Stimulated activated naive CD8-positive, alpha-beta T cell treated with anti-CD3 and anti-CD28 coated beads, Interleukin-15, Interleukin-2, amounts not matched to agents 100 ng/mL and 50 ng/mL, for 24 hours (primary cell): ENCODE results near the gene MST1.
"Not testable (repeated sequence)": the region's sequence is repeated elsewhere in the genome, so short reads cannot be mapped to it uniquely, and the experiment has no call there.

Experiments used
- H3K27ac Mint-ChIP-seq: one replicate; pipeline ENCODE4 v1.8.0; 2021; ENCODE audit warnings: mild to moderate bottlenecking, mixed read lengths
- H3K27me3 Mint-ChIP-seq: one replicate; pipeline ENCODE4 v1.8.0; 2021; ENCODE audit warnings: mixed read lengths
- H3K36me3 Mint-ChIP-seq: one replicate; pipeline ENCODE4 v1.8.0; 2021; ENCODE audit warnings: low read depth, mixed read lengths
- H3K4me1 Mint-ChIP-seq: one replicate; pipeline ENCODE4 v1.8.0; 2021; ENCODE audit warnings: low read depth, mixed read lengths
- H3K4me3 Mint-ChIP-seq: one replicate; pipeline ENCODE4 v1.8.0; 2021; ENCODE audit warnings: mild to moderate bottlenecking, mixed read lengths
- H3K9me3 Mint-ChIP-seq: one replicate; pipeline ENCODE4 v1.8.0; 2021; ENCODE audit warnings: mixed read lengths

MST1 gene

DNA sequence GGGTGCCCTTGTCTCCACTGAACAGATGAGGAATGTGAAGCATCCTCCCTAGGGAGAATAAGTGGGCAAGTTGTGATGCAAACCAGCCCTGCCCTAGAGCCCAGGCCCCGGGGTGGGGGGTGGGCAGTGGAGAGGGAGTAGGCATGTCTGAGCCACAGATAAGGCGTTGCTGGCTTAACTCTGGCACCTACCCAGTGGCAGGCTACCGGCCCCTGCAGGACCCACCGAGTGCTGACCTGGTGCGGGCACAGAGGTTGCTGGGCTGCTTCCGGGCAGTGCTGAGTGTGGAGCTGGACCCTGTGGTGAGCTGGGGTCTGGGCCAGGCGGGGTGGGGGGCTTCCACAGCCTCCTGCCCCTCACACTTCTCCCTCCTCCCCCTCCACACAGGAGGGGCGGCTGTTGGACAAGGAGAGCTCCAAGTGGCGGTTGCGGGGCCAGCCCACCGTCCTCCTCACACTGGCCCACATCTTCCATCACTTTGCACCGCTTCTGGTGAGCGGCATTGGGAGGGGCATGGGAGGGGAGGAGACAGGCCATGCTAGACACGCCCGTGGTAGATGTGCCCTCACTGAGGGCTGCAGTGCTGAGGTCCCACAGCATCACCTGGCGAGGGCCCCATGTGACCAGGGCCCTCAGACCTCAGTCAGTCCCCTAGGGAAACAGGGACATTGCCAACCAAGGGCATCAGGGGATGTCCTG lies 10.2 kb upstream of the MST1 start:
- H3K36me3 Mint-ChIP-seq, result peaks cover 3% of the 10 kb centered on the region
- no peaks in the 10 kb centered on the region for H3K27me3 Mint-ChIP-seq
- H3K9me3 Mint-ChIP-seq, result no peaks in the 10 kb centered on the region
- H3K4me3 Mint-ChIP-seq, result no peak overlapping the region
- no peaks in the 10 kb centered on the region for H3K4me1 Mint-ChIP-seq
- H3K27ac Mint-ChIP-seq, result no peak overlapping the region

- not testable (repeated sequence) for H3K27ac Mint-ChIP-seq, H3K27me3 Mint-ChIP-seq, H3K36me3 Mint-ChIP-seq
Observed at GRCh38 chr3:49695350-49696015, 6.2 kb upstream of the MST1 start.

GRCh38 chr3:49694409-49695070 lies 5.3 kb upstream of the MST1 start:
- H3K36me3 Mint-ChIP-seq, H3K4me3 Mint-ChIP-seq, H3K27me3 Mint-ChIP-seq, H3K9me3 Mint-ChIP-seq, H3K27ac Mint-ChIP-seq: not testable (repeated sequence)
- peaks cover 26% of the 10 kb centered on the region for H3K4me1 Mint-ChIP-seq

More at GRCh38 chr3:49695350-49696015, 6.2 kb upstream of the MST1 start:
- not testable (repeated sequence) for H3K9me3 Mint-ChIP-seq, H3K4me3 Mint-ChIP-seq
- H3K4me1 Mint-ChIP-seq, result peaks cover 18% of the 10 kb centered on the region

DNA sequence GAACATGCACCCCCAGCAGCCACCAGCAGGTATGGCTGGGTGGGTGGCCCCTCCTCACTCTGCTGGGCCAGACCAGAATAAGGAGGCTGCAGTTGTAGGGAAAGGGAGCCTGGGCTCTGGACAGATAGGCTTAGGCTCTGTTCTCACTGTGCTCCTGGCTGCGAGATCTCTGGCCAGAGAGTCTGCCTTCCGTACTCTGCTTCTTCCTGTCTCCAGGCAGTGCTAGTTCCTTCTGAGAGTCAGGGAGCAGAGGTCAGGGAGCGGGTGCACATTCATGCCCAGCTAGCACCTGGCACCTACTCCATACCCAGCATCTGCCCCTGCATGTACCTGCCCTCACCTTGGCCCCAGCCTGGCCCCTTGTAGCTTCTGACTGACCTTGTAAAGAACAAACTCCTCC lies 2.2 kb upstream of the MST1 start:
- not testable (repeated sequence) for H3K36me3 Mint-ChIP-seq, H3K27me3 Mint-ChIP-seq, H3K4me3 Mint-ChIP-seq, H3K27ac Mint-ChIP-seq, H3K9me3 Mint-ChIP-seq
- peaks cover 45% of the 10 kb centered on the region for H3K4me1 Mint-ChIP-seq

GRCh38 chr3:49690856-49691255 lies 1.6 kb upstream of the MST1 start:
- not testable (repeated sequence) for H3K36me3 Mint-ChIP-seq, H3K27me3 Mint-ChIP-seq, H3K9me3 Mint-ChIP-seq
- H3K4me3 Mint-ChIP-seq, result peak overlapping the region; percentile 96
- peaks cover 45% of the 10 kb centered on the region for H3K4me1 Mint-ChIP-seq
- H3K27ac Mint-ChIP-seq, result peak overlapping the region; percentile 95

- peak overlapping the region; percentile 95 for H3K27ac Mint-ChIP-seq
- not testable (repeated sequence) for H3K27me3 Mint-ChIP-seq, H3K36me3 Mint-ChIP-seq, H3K9me3 Mint-ChIP-seq
- H3K4me3 Mint-ChIP-seq, result peak overlapping the region; percentile 96
- peaks cover 48% of the 10 kb centered on the region for H3K4me1 Mint-ChIP-seq
Observed at GRCh38 chr3:49689908-49690624, 792 bp upstream of the MST1 start.

- not testable (repeated sequence) for H3K36me3 Mint-ChIP-seq
- peak overlapping the region; percentile 95 for H3K27ac Mint-ChIP-seq
Observed at GRCh38 chr3:49688338-49689045, 782 bp downstream of the MST1 start.

GRCh38 chr3:49687424-49687795 lies 1.9 kb downstream of the MST1 start:
- H3K4me3 Mint-ChIP-seq, H3K9me3 Mint-ChIP-seq, H3K27ac Mint-ChIP-seq, H3K36me3 Mint-ChIP-seq, H3K27me3 Mint-ChIP-seq: not testable (repeated sequence)
- H3K4me1 Mint-ChIP-seq, result peaks cover 40% of the 10 kb centered on the region

More at GRCh38 chr3:49688338-49689045, 782 bp downstream of the MST1 start:
- Mint-ChIP-seq H3K4me1 (peaks cover 44% of the 10 kb centered on the region), H3K4me3 (peak overlapping the region; percentile 96)
- H3K27me3 Mint-ChIP-seq, H3K9me3 Mint-ChIP-seq: not testable (repeated sequence)

DNA sequence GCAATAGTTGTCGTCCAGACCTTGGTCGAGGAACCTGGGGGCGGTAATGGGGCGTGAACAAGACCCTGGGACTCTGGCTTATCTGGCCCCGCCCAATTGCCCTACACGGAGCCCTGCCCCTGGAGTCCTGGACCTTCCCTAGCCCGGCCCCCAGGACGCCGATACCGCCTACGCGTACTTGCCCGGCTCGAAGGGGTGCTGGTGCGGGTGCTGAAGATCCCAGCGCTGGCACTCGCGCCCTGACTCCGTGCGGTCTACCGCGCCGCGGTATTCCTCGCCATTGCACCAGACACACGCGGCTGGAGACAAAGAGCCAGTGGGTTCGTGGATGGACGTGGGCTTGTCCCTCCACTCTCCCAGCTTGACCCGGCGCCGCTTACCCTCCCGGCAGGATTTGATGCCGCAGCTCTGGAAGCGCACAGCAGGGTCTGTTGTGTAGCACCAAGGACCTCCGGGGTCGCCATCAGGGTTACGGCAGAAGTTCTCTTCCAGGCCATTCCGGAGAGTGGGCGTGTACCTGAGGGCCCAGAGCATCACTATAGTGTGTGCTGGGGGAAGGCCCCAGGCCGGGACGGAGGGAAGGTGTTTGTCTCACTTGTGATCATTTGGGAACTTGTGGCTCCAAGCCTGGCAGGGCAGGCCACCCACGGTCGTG lies 2.4 kb downstream of the MST1 start:
- H3K36me3 Mint-ChIP-seq, H3K4me3 Mint-ChIP-seq, H3K27ac Mint-ChIP-seq, H3K9me3 Mint-ChIP-seq, H3K27me3 Mint-ChIP-seq: not testable (repeated sequence)
- peaks cover 40% of the 10 kb centered on the region for H3K4me1 Mint-ChIP-seq

- not testable (repeated sequence) for H3K27me3 Mint-ChIP-seq, H3K36me3 Mint-ChIP-seq, H3K27ac Mint-ChIP-seq, H3K9me3 Mint-ChIP-seq
- Mint-ChIP-seq H3K4me3 (peak overlapping the region; percentile 35), H3K4me1 (peaks cover 39% of the 10 kb centered on the region)
Observed at GRCh38 chr3:49686346-49686745, 2.9 kb downstream of the MST1 start.

- not testable (repeated sequence) for H3K4me3 Mint-ChIP-seq, H3K9me3 Mint-ChIP-seq, H3K36me3 Mint-ChIP-seq, H3K27ac Mint-ChIP-seq, H3K27me3 Mint-ChIP-seq
- peaks cover 34% of the 10 kb centered on the region for H3K4me1 Mint-ChIP-seq
Observed at GRCh38 chr3:49685846-49686245, 3.4 kb downstream of the MST1 start.

DNA sequence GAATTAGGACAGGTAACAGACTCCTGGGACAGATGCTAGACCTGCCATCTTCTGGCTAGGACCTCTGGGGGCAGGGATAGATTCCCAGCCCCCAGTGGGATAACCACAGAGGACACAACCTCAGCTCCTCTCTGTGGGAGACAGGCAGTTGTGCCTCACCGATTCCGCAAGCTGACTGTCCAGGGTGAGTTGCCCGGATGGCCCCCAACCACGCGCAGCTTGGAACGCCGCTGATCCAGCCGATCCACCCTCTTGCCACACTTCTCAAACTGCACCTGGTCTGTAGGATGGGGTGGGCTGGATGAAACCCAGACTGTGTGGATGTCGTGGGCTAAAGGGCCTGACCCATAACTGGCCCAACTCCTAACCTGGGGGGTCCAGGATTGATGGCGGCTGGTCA lies 4.2 kb downstream of the MST1 start:
- Mint-ChIP-seq H3K36me3 (peaks cover 11% of the 10 kb centered on the region), H3K4me1 (peaks cover 27% of the 10 kb centered on the region)
- H3K27me3 Mint-ChIP-seq, H3K27ac Mint-ChIP-seq, H3K4me3 Mint-ChIP-seq, H3K9me3 Mint-ChIP-seq: not testable (repeated sequence)

DNA sequence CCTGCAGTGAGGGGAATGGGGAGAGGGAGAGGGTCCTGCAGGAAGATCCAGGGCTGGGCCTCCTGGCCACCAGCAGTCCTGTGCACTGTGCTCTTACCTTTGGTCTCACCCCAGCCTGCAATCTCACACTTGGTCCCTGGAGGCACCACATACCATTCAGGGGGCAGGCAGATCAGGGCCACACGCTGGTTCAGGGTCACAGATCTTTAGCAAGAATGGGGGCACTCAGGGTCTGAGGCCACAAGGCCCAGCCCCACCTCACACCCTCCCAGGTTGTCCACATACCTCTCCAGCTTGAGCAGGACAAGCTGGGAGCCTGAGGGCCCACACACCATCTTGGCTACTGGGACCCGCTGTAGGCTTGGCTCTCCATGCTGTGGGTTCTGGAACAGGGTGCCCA lies 4.8 kb downstream of the MST1 start:
- H3K9me3 Mint-ChIP-seq, H3K4me3 Mint-ChIP-seq, H3K27ac Mint-ChIP-seq, H3K27me3 Mint-ChIP-seq: not testable (repeated sequence)
- peaks cover 18% of the 10 kb centered on the region for H3K36me3 Mint-ChIP-seq
- peaks cover 21% of the 10 kb centered on the region for H3K4me1 Mint-ChIP-seq

DNA sequence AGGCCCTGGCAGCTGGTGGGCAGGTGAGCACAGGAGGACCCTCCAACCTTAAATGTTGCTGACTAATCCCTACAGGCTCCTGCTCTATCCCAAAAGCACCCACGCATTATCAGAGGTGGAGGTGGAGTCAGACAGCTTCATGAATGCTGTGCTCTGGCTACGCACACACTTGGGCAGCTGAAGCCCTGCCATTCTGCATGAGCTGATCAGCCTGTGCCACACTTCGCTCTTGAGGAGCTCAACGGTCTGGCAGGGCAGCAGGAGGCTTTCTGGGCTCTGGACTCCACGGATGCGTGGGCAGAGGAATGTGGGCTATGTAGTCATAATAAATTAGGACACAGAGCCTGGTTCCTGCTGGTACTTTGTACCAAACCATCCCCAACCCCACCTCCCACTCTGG lies 6.1 kb downstream of the MST1 start:
- H3K36me3 Mint-ChIP-seq, result peaks cover 20% of the 10 kb centered on the region
- no peaks in the 10 kb centered on the region for H3K27me3 Mint-ChIP-seq
- no peak overlapping the region for H3K27ac Mint-ChIP-seq
- H3K4me1 Mint-ChIP-seq, result peaks cover 11% of the 10 kb centered on the region
- no peaks in the 10 kb centered on the region for H3K9me3 Mint-ChIP-seq
- no peak overlapping the region for H3K4me3 Mint-ChIP-seq
